ENCODE data around the gene ZC3H12D.

Gene ZC3H12D

GRCh38 chr6:149459761-149460160 lies 25.1 kb downstream of the ZC3H12D start:
- in situ Hi-C loops (cut with HindIII; ENCODE audit: low sequenced_read_pairs): no loop called here
- no peak for DNase-seq (ENCODE audit: low read depth)
- H3K4me3 ChIP-seq (ENCODE audit: low read depth, low read length): no peak overlapping the region
- TF ChIP-seq CTCF (IDR thresholded peaks at IDR 0.05; ENCODE audit: low read depth, low read length, missing control alignments): no peak

GRCh38 chr6:149458806-149459205 lies 26.0 kb downstream of the ZC3H12D start:
- in situ Hi-C loops (cut with HindIII; ENCODE audit: low sequenced_read_pairs): no loop called here
- TF ChIP-seq CTCF (IDR thresholded peaks at IDR 0.05; ENCODE audit: low read depth, low read length, missing control alignments): no peak
- no peak overlapping the region for H3K4me3 ChIP-seq (ENCODE audit: low read depth, low read length)
- DNase-seq (ENCODE audit: low read depth): no peak

- no peak overlapping the region for H3K4me3 ChIP-seq (ENCODE audit: low read depth, low read length)
- in situ Hi-C loops (cut with HindIII; ENCODE audit: low sequenced_read_pairs): no loop called here
- DNase-seq (ENCODE audit: low read depth): no peak
- TF ChIP-seq CTCF (IDR thresholded peaks at IDR 0.05; ENCODE audit: low read depth, low read length, missing control alignments): no peak
Observed at GRCh38 chr6:149458196-149458595, 26.6 kb downstream of the ZC3H12D start.

- no peak for TF ChIP-seq CTCF (IDR thresholded peaks at IDR 0.05; ENCODE audit: low read depth, low read length, missing control alignments)
- in situ Hi-C loops (cut with HindIII; ENCODE audit: low sequenced_read_pairs): no loop called here
- DNase-seq (ENCODE audit: low read depth): no peak
- H3K4me3 ChIP-seq (ENCODE audit: low read depth, low read length): no peak overlapping the region
Observed at GRCh38 chr6:149457316-149457884, 27.4 kb downstream of the ZC3H12D start.

GRCh38 chr6:149456311-149457021 lies 28.3 kb downstream of the ZC3H12D start:
- H3K4me3 ChIP-seq (ENCODE audit: low read depth, low read length): no peak overlapping the region
- in situ Hi-C loops (cut with HindIII; ENCODE audit: low sequenced_read_pairs): no loop called here
- DNase-seq (ENCODE audit: low read depth): no peak
- no peak for TF ChIP-seq CTCF (IDR thresholded peaks at IDR 0.05; ENCODE audit: low read depth, low read length, missing control alignments)

GRCh38 chr6:149455031-149455732 lies 29.6 kb downstream of the ZC3H12D start:
- in situ Hi-C loops (cut with HindIII; ENCODE audit: low sequenced_read_pairs): no loop called here
- no peak for DNase-seq (ENCODE audit: low read depth)
- TF ChIP-seq CTCF (IDR thresholded peaks at IDR 0.05; ENCODE audit: low read depth, low read length, missing control alignments): no peak
- no peak overlapping the region for H3K4me3 ChIP-seq (ENCODE audit: low read depth, low read length)

Data from astrocyte of the cerebellum (primary cell).